NCI-H146 treated with DMSO at 0.1 percent for 48 hours (cell line): ENCODE data around the gene LCTL.
A peak's percentile ranks its signal among the peaks of the same experiment; 100 is the strongest.

Experiments used
- DNase-seq: peaks from one replicate; lab custom pipeline; 2025; ENCODE audit not compliant: unreplicated experiment; lab: John Stamatoyannopoulos, UW

LCTL gene

GRCh38 chr15:66565741-66566144 lies at the start of gene LCTL:
TSS of gene LCTL (minus strand) at chr15:66565998. CDS start at chr15:66565365, 633 bp downstream.
- no peak for DNase-seq

GRCh38 chr15:66614951-66615760 lies 49.4 kb upstream of the LCTL start:
- no peak for DNase-seq

GRCh38 chr15:66614456-66614855 lies 48.7 kb upstream of the LCTL start:
- no peak for DNase-seq

- DNase-seq, result no peak
Observed at GRCh38 chr15:66613743-66614142, 47.9 kb upstream of the LCTL start.

GRCh38 chr15:66611257-66612053 lies 45.7 kb upstream of the LCTL start:
- no peak for DNase-seq

- no peak for DNase-seq
Observed at GRCh38 chr15:66609876-66610275, 44.1 kb upstream of the LCTL start.

GRCh38 chr15:66608881-66609280 lies 43.1 kb upstream of the LCTL start:
- no peak for DNase-seq

GRCh38 chr15:66608159-66608558 lies 42.4 kb upstream of the LCTL start:
- DNase-seq, result no peak

GRCh38 chr15:66603301-66604179 lies 37.7 kb upstream of the LCTL start:
- DNase-seq, result no peak

- DNase-seq, result no peak
Observed at GRCh38 chr15:66601521-66601920, 35.7 kb upstream of the LCTL start.

- no peak for DNase-seq
Observed at GRCh38 chr15:66600240-66600627, 34.4 kb upstream of the LCTL start.

GRCh38 chr15:66599536-66600239 lies 33.9 kb upstream of the LCTL start:
- no peak for DNase-seq

- no peak for DNase-seq
Observed at GRCh38 chr15:66598095-66598815, 32.5 kb upstream of the LCTL start.

- DNase-seq, result peak; percentile 33
Observed at GRCh38 chr15:66595931-66596545, 30.2 kb upstream of the LCTL start.

- DNase-seq, result no peak
Observed at GRCh38 chr15:66595332-66595731, 29.5 kb upstream of the LCTL start.

GRCh38 chr15:66594836-66595235 lies 29.0 kb upstream of the LCTL start:
- no peak for DNase-seq

- DNase-seq, result no peak
Observed at GRCh38 chr15:66594344-66594743, 28.5 kb upstream of the LCTL start.

GRCh38 chr15:66593219-66593780 lies 27.5 kb upstream of the LCTL start:
- no peak for DNase-seq

- no peak for DNase-seq
Observed at GRCh38 chr15:66592505-66593218, 26.9 kb upstream of the LCTL start.
